Aorta (tissue), 5 donors: ENCODE data around the gene DCBLD2. TPM values are rescaled to one million over a fixed set of nuclear protein-coding genes. Genes with fewer than 3 reads are reported as not detected.
"Not testable (repeated sequence)": the region's sequence is repeated elsewhere in the genome, so short reads cannot be mapped to it uniquely, and the experiment has no call there.

Experiments used
- ATAC-seq: fragments of 200-7000 bp; cut with Tn5 transposase; one replicate; pipeline ENCODE4 v1.9.1; 2022; ENCODE audit warnings: moderate library complexity; ENCODE audit not compliant: low FRiP score
- DNase-seq, 2 donors: peaks; one replicate each; pipeline ENCODE4 v3.0.0-alpha.2; 2020
- H3K27ac ChIP-seq, 2 donors: one replicate each; pipeline ENCODE4 v1.5.1; 2013; ENCODE audit warnings: low read length in 2 of 2, mild to moderate bottlenecking in 2 of 2, moderate library complexity in 2 of 2, control low read depth in 1 of 2, inconsistent platforms in 1 of 2, low read depth in 1 of 2
- H3K27me3 ChIP-seq, 2 donors: one replicate each; pipeline ENCODE4 v1.6.1; 2013; ENCODE audit warnings: control low read depth in 1 of 2, low read length in 1 of 2, mild to moderate bottlenecking in 1 of 2, moderate library complexity in 1 of 2; ENCODE audit not compliant: insufficient read depth in 2 of 2, control insufficient read depth in 1 of 2
- H3K36me3 ChIP-seq, 2 donors: one replicate each; pipeline ENCODE4 v1.6.1; 2013; ENCODE audit warnings: control low read depth in 1 of 2, low read length in 1 of 2, mild to moderate bottlenecking in 1 of 2; ENCODE audit not compliant: insufficient read depth in 2 of 2, control insufficient read depth in 1 of 2
- H3K4me1 ChIP-seq, 2 donors: one replicate each; pipeline ENCODE4 v1.6.1; 2013; ENCODE audit warnings: low read length in 2 of 2, control low read depth in 1 of 2, mild to moderate bottlenecking in 1 of 2, moderate library complexity in 1 of 2; ENCODE audit not compliant: insufficient read depth in 2 of 2, control insufficient read depth in 1 of 2
- H3K4me3 ChIP-seq, 2 donors: one replicate each; pipeline ENCODE4 v1.5.1; 2013; ENCODE audit warnings: low read length in 2 of 2, control low read depth in 1 of 2, mild to moderate bottlenecking in 1 of 2
- H3K9me3 ChIP-seq: one replicate; pipeline ENCODE4 v1.6.1; 2013; ENCODE audit warnings: mild to moderate bottlenecking, low read length; ENCODE audit not compliant: control insufficient read depth
- WGBS, 2 donors: extraction: QIAGEN DNeasy Blood & Tissue Kit; methylation state at CpG; one replicate each; pipeline ENCODE4 v1.1.7; 2013; 5-methylcytosine and 5-hydroxymethylcytosine counted together
- intact Hi-C, 2 donors: fragments of 100-400 bp; cut with DNase I; formaldehyde crosslinking; loops; one replicate each; pipeline versions ENCODE4 v1.14.2 to v1.15.0; 2022
- polyA plus RNA-seq, 2 donors: library from polyadenylated mRNA; stranded (reverse); fragments of 200-250 nt; gene quantifications; one replicate each; pipeline ENCODE4 v1.2.3, GENCODE V29; 2013
- total RNA-seq, 2 donors: library from RNA; stranded (reverse); fragmentation: NEBNext Ultra II Directional; extraction: Animal tissue kit (Norgen Biotek cat#: 25700); gene quantifications; one replicate each; pipeline ENCODE4 v1.2.1, GENCODE V29; 2021
- donor health status: healthy with polysubstance abuse.
- donor health status: Bipolar disorder and iron deficiency.
- donor health status: DM: no; HTN: no; CAD: no.
- donor health status: DM: no; HTN: no; CAD: no.
- donor health status: DM: yes; HTN: yes; CAD: no.

DCBLD2 gene
- total and polyA plus RNA-seq, 4 donors: 4.4 to 36.3 (median 20.7) TPM

DNA sequence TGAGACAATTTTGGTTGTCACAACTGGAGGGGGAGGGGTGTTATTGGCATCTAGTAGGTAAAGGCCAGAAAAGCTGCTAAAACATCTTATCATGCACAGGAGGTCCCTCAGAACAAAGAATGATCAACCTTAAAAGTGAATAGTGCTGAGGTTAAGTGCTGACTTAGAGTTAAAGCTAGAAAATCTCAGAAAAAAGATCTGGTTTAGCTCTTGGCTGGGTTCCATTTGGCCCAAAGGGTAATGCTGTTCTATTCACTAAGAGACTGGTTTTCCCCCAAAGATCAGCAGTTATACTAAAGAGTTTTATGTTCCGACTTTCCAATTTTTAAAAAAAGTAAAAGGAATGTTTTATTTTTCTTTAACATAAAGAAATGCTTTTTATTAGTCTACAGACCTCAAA is 15.6 kb downstream of the DCBLD2 start:
- Histone ChIP-seq H3K9me3 (no peaks in the 10 kb centered on the region), H3K4me1 (peaks cover 1 to 8% of the 10 kb centered on the region in 2 donors), H3K27ac (no peak overlapping the region), H3K27me3 (no peaks in the 10 kb centered on the region), H3K36me3 (no peaks in the 10 kb centered on the region), H3K4me3 (no peak overlapping the region)
- 64 to 65% methylated on average over 1 of the region's 1 CpG for WGBS, 2 donors
- DNase-seq: no peak
- ATAC-seq: no peak
- intact Hi-C loops: no loop called here

DNA sequence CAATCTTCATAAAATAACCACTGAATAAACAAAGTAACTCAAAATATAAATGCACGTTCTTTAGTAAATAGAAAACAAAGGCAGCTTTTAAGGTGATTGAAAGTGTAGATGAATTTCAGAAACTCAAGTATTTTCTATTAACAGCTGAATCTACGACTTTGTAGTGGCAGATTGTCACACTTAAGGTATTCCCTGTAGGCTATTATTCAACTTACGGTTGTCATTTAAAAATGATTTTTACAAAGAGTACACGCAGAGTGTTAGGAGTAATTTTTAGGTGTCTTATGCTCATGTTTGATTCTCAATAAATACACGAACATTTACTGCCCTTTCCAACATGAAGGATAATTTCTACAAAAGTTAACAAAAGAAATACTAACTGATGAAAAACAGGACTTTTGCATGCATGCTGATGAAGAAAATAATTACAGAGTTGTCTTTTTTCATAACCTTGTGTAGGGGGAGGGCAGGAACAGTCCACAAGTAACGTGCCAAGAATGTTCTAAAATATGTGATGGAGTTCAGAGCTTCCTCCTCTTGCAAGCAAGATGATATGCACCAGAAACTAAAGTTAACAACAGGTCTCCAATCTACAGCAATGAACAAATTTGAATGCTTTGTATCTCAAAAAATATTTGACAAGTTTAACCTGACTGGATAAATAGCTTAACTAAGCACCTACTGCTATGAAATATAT is 16.7 kb downstream of the DCBLD2 start:
- DNase-seq (no peak), ATAC-seq (no peak)
- intact Hi-C loops: no loop called here
- no peaks in the 10 kb centered on the region for H3K36me3 ChIP-seq
- no peaks in the 10 kb centered on the region for H3K9me3 ChIP-seq
- no peaks in the 10 kb centered on the region for H3K27me3 ChIP-seq
- 10 to 14% methylated on average over 6 of the region's 6 CpGs for WGBS, 2 donors
- H3K4me3 ChIP-seq: no peak overlapping the region
- H3K27ac ChIP-seq: no peak overlapping the region
- H3K4me1 ChIP-seq: peaks cover 0 to 3% of the 10 kb centered on the region in 2 donors

DNA sequence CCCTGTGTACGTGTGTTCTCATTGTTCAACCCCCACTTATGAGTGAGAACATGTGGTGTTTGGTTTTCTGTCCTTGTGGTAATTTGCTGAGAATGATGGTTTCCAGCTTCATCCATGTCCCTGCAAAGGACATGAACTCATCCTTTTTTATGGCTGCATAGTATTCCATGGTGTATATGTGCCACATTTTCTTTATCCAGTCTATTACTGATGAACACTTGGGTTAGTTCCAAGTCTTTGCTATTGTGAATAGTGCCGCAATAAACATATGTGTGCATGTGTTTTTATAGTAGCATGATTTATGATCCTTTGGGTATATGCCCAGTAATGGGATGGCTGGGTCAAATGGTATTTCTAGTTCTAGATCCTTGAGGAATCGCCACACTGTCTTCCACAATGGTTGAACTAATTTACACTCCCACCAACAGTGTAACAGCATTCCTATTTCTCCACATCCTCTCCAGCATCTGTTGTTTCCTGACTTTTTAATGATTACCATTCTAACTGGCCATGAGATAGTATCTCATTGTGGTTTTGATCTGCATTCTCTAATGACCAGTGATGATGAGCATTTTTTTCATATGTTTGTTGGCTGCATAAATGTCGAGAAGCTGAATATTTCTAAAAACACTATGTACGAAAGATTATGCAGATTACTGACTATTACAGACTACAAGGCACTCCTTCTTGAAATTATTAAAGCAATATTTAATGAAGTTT is 18.7 kb downstream of the DCBLD2 start:
- ATAC-seq, H3K27me3 ChIP-seq, DNase-seq, H3K27ac ChIP-seq, intact Hi-C loops, H3K4me1 ChIP-seq, H3K4me3 ChIP-seq, H3K9me3 ChIP-seq, H3K36me3 ChIP-seq: not testable (repeated sequence)
- 92 to 94% methylated on average over 4 to 5 of the region's 5 CpGs for WGBS, 2 donors

DNA sequence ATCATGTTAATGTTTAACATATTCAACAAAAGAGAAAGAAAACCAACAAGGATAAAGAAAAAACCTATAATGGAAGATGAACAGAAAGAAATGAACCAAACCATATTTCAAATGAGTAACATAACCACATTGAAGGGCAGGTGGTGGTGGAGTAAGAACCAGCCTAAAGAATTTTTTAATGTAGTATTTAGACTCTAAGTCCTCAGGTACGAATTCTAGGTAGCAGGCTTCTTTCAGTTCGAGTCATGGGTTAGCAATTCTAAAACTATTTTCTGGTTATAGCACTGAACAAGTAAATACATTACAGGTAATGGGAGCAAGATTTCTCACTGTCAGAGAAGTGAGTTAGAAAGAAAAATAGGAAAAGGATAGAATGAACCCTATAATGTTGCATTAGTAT is 24.4 kb downstream of the DCBLD2 start:
- Histone ChIP-seq H3K27me3 (no peaks in the 10 kb centered on the region), H3K9me3 (peaks cover 1% of the 10 kb centered on the region), H3K4me3 (no peak overlapping the region), H3K4me1 (no peaks in the 10 kb centered on the region), H3K27ac (no peak overlapping the region), H3K36me3 (peaks cover 0 to 2% of the 10 kb centered on the region in 2 donors)
- ATAC-seq (no peak), DNase-seq (no peak)
- WGBS, 2 donors: 91 to 95% methylated on average over 2 of the region's 2 CpGs
- intact Hi-C loops: no loop called here

DNA sequence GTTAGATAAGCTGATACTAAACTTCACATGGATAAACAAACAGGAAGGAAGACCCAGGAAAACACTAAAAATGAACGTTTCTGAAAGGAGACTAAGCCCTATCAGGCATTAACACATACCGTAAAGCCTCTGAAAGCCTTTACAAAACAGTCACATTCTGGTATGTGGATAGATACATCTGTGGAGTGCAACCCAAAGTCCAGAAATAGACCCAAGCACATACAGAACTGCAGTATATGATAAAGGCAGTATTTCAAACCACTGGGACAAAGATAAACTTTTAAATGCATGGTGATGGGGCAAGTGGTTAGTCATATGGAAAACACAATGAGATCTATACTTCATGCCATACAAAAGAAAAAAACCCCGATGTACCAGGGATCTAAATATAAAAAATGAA is 26.0 kb downstream of the DCBLD2 start:
- DNase-seq (no peak), ATAC-seq (no peak)
- Histone ChIP-seq H3K9me3 (peaks cover 3% of the 10 kb centered on the region), H3K4me1 (no peaks in the 10 kb centered on the region), H3K36me3 (peaks cover 0 to 2% of the 10 kb centered on the region in 2 donors), H3K4me3 (no peak overlapping the region), H3K27me3 (no peaks in the 10 kb centered on the region), H3K27ac (no peak overlapping the region)
- WGBS, 2 donors: 71 to 77% methylated on average over 3 of the region's 3 CpGs
- intact Hi-C loops: no loop called here

DNA sequence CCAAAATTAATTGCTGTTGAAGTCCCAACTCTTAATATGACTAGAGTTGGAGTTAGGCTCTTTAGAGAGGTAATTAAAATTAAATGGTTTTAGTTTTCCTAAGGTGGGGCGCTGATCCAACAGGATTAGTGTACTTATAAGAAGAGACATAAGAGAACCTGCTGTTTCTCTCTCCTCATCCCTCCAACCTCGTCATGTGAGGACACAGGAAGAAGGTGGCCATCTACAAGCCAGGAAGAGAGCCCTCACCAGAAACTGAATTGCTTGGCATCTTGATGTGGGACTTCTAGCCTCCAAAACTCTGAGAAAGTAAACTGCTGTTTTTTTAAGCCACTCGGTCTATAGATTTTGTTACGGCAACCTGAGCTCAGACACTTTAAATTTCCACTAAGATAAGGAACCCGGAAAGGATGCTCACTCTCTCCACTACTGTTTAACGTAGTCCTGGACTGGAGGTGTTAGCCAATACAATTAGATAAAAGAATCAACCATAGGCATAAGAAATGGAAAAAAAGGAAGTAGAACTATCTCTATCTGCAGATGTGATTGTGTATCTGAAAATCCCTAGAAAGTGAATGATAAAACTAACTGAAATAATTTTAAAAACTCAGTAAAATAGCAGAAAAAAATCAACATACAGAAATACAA is 26.8 kb downstream of the DCBLD2 start:
- WGBS, 2 donors: 94 to 96% methylated on average over 6 of the region's 6 CpGs
- Histone ChIP-seq H3K4me3 (no peak overlapping the region), H3K4me1 (no peaks in the 10 kb centered on the region), H3K9me3 (peaks cover 3% of the 10 kb centered on the region), H3K27ac (no peak overlapping the region), H3K27me3 (no peaks in the 10 kb centered on the region), H3K36me3 (peaks cover 0 to 2% of the 10 kb centered on the region in 2 donors)
- DNase-seq: no peak
- intact Hi-C loops: no loop called here
- ATAC-seq: no peak

DNA sequence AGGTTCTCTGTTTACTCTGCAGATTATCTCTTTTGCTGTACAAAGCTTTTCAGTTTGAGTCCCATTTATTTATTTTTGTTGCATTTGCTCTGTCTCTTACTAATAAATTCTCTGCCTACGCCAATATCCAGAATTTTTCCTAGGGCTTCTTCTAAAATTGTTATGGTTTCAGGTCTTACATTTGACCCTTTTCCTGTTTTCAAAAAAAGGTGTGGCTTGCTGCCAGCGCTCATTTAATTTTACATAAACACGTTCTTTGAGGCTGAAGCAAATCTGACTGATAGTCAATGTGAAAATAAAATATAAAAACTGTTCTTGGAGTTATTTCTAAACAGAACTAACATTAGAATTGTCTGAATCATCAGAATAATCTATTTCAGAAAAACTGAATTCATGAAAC is 32.1 kb downstream of the DCBLD2 start:
- ATAC-seq: no peak
- intact Hi-C loops: no loop called here
- DNase-seq: no peak
- Histone ChIP-seq H3K27ac (no peak overlapping the region), H3K4me1 (no peaks in the 10 kb centered on the region), H3K27me3 (no peaks in the 10 kb centered on the region), H3K9me3 (peaks cover 3% of the 10 kb centered on the region), H3K4me3 (no peak overlapping the region), H3K36me3 (no peaks in the 10 kb centered on the region)
- 37 to 40% methylated on average over 3 of the region's 3 CpGs for whole genome bisulfite sequencing, 2 donors

DNA sequence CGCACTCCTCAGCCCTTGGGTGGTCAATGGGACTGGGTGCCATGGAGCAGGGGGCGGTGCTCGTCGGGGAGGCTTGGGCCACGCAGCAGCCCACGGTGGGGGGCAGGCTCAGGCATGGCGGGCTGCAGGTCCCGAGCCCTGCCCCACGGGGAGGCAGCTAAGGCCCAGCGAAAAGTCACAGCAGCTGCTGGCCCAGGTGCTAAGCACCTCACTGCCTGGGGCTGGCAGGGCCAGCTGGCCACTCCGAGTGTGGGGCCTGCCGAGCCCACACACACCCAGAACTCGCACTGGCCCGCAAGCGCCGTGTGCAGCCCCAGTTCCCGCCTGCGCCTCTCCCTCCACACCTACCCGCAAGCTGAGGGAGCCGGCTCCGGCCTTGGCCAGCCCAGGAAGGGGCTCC is 43.5 kb downstream of the DCBLD2 start:
- WGBS, 2 donors: 98% methylated on average over 21 of the region's 21 CpGs
- H3K9me3 ChIP-seq, ATAC-seq, H3K27ac ChIP-seq, H3K27me3 ChIP-seq, H3K4me1 ChIP-seq, H3K36me3 ChIP-seq, H3K4me3 ChIP-seq: not testable (repeated sequence)
- intact Hi-C loops: loop anchor here in 1 of 2 donors (5.0 kb wide), 1 partner anchor 44 kb away; the partner anchor contains the start of gene DCBLD2
- peak in 1 of 2 donors; percentile 60 for DNase-seq
